Activated naive CD4-positive, alpha-beta T cell treated with anti-CD3 and anti-CD28 coated beads for 36 hours (primary cell): ENCODE data around the gene AGBL3. TPM values are rescaled to one million over a fixed set of nuclear protein-coding genes. Genes with fewer than 3 reads are reported as not detected.

ENCODE experiments used
- CTCF ChIA-PET: fragments of 350-600 bp; sonication (Branson Sonifier 250); formaldehyde crosslinking; loops from one replicate; lab custom pipeline; 2021; ENCODE audit warnings: antibody characterized with exemption; lab: Charles Lee
- DNase-seq: peaks from one replicate; pipeline ENCODE4 v3.0.0-alpha.2; 2020
- H3K27ac Mint-ChIP-seq: one replicate; pipeline ENCODE4 v1.8.0; 2021; ENCODE audit warnings: mild to moderate bottlenecking, mixed read lengths
- H3K27me3 Mint-ChIP-seq: one replicate; pipeline ENCODE4 v1.8.0; 2021; ENCODE audit warnings: low read depth, mixed read lengths
- H3K36me3 Mint-ChIP-seq: one replicate; pipeline ENCODE4 v1.8.0; 2021; ENCODE audit warnings: low read depth, mixed read lengths
- H3K4me1 Mint-ChIP-seq: one replicate; pipeline ENCODE4 v1.8.0; 2021; ENCODE audit warnings: low read depth, mixed read lengths
- H3K4me3 Mint-ChIP-seq: one replicate; pipeline ENCODE4 v1.8.0; 2021; ENCODE audit warnings: mild to moderate bottlenecking, moderate library complexity, mixed read lengths
- H3K9me3 Mint-ChIP-seq: one replicate; pipeline ENCODE4 v1.8.0; 2021; ENCODE audit warnings: mixed read lengths
- intact Hi-C: fragments of 100-400 bp; cut with micrococcal nuclease; formaldehyde crosslinking; loops from one replicate; pipeline ENCODE4 v1.15.1; 2023
- total RNA-seq, 2 experiments: library from RNA; stranded (reverse); gene quantifications; one replicate each; pipeline ENCODE4 v1.2.3, GENCODE V29; 2021

AGBL3 gene
- total RNA-seq, 2 experiments from 2014 or later: 2.6 to 3.6 TPM

DNA sequence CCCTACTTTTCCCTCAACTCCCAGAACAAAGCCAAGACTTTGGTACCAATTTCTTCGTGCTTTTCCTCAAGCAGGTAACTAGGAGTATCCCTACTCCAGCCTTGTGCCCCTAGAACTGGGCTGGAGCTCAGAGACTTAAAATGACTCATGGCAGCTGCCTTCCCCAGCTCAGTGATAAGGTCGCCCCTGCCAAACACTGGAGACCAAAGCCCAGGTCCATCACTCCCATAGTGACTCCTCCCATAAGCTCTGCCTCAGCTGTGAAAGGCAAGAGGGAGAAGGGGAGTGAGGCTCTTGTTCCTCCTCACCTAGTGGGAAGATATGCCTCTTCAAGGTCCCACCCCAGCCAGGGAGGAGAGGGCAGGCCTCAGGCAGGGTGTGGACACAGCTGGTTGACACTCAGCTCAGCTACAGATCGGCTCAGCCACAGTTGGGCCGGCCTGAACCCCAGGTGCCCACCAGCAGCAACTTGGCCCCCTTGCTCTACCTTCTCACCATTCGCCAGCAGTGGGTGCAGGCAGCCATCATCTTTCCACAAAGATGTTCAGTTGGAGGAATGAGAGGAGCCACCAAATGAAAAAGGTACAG is 198.0 kb downstream of the AGBL3 start:
- CTCF ChIA-PET: no interaction called here
- H3K27me3 Mint-ChIP-seq: no peaks in the 10 kb centered on the region

More for the DNA sequence above, 198.0 kb downstream of the AGBL3 start:
- intact Hi-C loops: no loop called here
- Mint-ChIP-seq H3K4me1 (no peaks in the 10 kb centered on the region), H3K27ac (no peak overlapping the region), H3K9me3 (peaks cover 36% of the 10 kb centered on the region), H3K36me3 (peaks cover 75% of the 10 kb centered on the region), H3K4me3 (no peak overlapping the region)
- no peak for DNase-seq

Other genes starting within 250 kb of the AGBL3 start
- gene CALD1, start 206.9 kb upstream of the AGBL3 start, total RNA-seq: under 1 TPM; 0.42 to 0.62 TPM
- 1 to 10 TPM; 8.1 to 9.2 TPM for gene TMEM140, start 161.6 kb downstream of the AGBL3 start, total RNA-seq
- 10 to 100 TPM; 36.7 to 39.0 TPM for gene CYREN, start 184.2 kb downstream of the AGBL3 start, total RNA-seq
- 10 to 100 TPM; 10.6 to 11.1 TPM for gene WDR91, start 225.0 kb downstream of the AGBL3 start, total RNA-seq
- not detected for gene STRA8, start 247.3 kb downstream of the AGBL3 start, total RNA-seq